K562 (cell line): ENCODE measurements around the gene LAMA2.

Experiments
- ATF6 ChIP-seq: sonication (generic); formaldehyde crosslinking; IDR thresholded peaks from 2 replicates; pipeline ENCODE4 v1.4.0; 2020; ENCODE audit warnings: mild to moderate bottlenecking, missing genetic modification reagents
- CBX3 ChIP-seq, 2 experiments: IDR thresholded peaks; 1 replicate in 1 of 2; 2 replicates in 1 of 2; pipeline ENCODE4 v1.6.1; 2012; ENCODE audit warnings: inconsistent platforms in 2 of 2, low read length in 2 of 2, borderline replicate concordance in 1 of 2, control low read depth in 1 of 2
- CREBBP ChIP-seq: IDR thresholded peaks from one replicate; pipeline ENCODE4 v1.6.1; 2012; ENCODE audit warnings: low read depth, mild to moderate bottlenecking, control low read depth, inconsistent platforms, low read length
- EZH2 ChIP-seq: IDR thresholded peaks from 2 replicates; pipeline ENCODE4 v1.6.1; 2012; ENCODE audit warnings: low read depth, mild to moderate bottlenecking, inconsistent platforms, low read length, borderline replicate concordance
- FOXP1 ChIP-seq: sonication (generic); formaldehyde crosslinking; IDR thresholded peaks from 2 replicates; pipeline ENCODE4 v1.8.0; 2022; ENCODE audit warnings: mild to moderate bottlenecking, missing genetic modification reagents
- MAZ ChIP-seq, 2 experiments: fragments of 450-650 bp in 1 of 2; sonication (generic) in 1 of 2; formaldehyde crosslinking; IDR thresholded peaks in 1 of 2; conservative IDR thresholded peaks in 1 of 2; 2 replicates each; pipeline versions ENCODE4 v1.4.0 to v1.5.0; 2020; ENCODE audit warnings: mild to moderate bottlenecking in 1 of 2, missing genetic modification reagents in 1 of 2
- TAF15 ChIP-seq: fragments of 200-400 bp; formaldehyde crosslinking; IDR thresholded peaks from 2 replicates; pipeline ENCODE4 v1.6.1; 2017; ENCODE audit warnings: mild to moderate bottlenecking, low read depth, low read length, moderate library complexity
- TCF3 ChIP-seq: sonication (generic); formaldehyde crosslinking; IDR thresholded peaks from 2 replicates; pipeline ENCODE4 v1.4.0; 2020; ENCODE audit warnings: mild to moderate bottlenecking, missing genetic modification reagents
- TF ChIP-seq, protein P1 (sequence below): fragments of 450-650 bp; IDR thresholded peaks from 2 replicates; pipeline ENCODE4 v1.6.1; 2016; ENCODE audit warnings: missing biosample characterization, missing genetic modification characterization
- TF ChIP-seq, protein P2 (sequence below): fragments of 250-450 bp; sonication (Bioruptor Pico); IDR thresholded peaks from 2 replicates; pipeline ENCODE4 v1.5.0; 2020; ENCODE audit warnings: mild to moderate bottlenecking
- TF ChIP-seq, protein P3 (sequence below), 3 experiments: IDR thresholded peaks in 2 of 3; conservative IDR thresholded peaks in 1 of 3; 2 replicates each; pipeline ENCODE4 v1.5.1; 2011 to 2012; ENCODE audit warnings: low read length in 3 of 3, mild to moderate bottlenecking in 3 of 3, control low read depth in 2 of 3, improper control_type of control experiment in 1 of 3, inconsistent platforms in 1 of 3, low read depth in 1 of 3, mixed read lengths in 1 of 3, moderate library complexity in 1 of 3; ENCODE audit not compliant: insufficient read depth in 2 of 3
- TF ChIP-seq, protein P4 (sequence below): sonication (generic); formaldehyde crosslinking; IDR thresholded peaks from 2 replicates; pipeline ENCODE4 v1.8.1; 2023; ENCODE audit warnings: mild to moderate bottlenecking, missing genetic modification reagents

- TF ChIP-seq, protein P1, sequence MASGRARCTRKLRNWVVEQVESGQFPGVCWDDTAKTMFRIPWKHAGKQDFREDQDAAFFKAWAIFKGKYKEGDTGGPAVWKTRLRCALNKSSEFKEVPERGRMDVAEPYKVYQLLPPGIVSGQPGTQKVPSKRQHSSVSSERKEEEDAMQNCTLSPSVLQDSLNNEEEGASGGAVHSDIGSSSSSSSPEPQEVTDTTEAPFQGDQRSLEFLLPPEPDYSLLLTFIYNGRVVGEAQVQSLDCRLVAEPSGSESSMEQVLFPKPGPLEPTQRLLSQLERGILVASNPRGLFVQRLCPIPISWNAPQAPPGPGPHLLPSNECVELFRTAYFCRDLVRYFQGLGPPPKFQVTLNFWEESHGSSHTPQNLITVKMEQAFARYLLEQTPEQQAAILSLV = no peak
- no peak for TF ChIP-seq TAF15
- TF ChIP-seq, protein P2, sequence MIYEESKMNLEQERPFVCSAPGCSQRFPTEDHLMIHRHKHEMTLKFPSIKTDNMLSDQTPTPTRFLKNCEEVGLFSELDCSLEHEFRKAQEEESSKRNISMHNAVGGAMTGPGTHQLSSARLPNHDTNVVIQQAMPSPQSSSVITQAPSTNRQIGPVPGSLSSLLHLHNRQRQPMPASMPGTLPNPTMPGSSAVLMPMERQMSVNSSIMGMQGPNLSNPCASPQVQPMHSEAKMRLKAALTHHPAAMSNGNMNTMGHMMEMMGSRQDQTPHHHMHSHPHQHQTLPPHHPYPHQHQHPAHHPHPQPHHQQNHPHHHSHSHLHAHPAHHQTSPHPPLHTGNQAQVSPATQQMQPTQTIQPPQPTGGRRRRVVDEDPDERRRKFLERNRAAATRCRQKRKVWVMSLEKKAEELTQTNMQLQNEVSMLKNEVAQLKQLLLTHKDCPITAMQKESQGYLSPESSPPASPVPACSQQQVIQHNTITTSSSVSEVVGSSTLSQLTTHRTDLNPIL (CRISPR knock-in tag) = no peak
- TF ChIP-seq, protein P3, sequence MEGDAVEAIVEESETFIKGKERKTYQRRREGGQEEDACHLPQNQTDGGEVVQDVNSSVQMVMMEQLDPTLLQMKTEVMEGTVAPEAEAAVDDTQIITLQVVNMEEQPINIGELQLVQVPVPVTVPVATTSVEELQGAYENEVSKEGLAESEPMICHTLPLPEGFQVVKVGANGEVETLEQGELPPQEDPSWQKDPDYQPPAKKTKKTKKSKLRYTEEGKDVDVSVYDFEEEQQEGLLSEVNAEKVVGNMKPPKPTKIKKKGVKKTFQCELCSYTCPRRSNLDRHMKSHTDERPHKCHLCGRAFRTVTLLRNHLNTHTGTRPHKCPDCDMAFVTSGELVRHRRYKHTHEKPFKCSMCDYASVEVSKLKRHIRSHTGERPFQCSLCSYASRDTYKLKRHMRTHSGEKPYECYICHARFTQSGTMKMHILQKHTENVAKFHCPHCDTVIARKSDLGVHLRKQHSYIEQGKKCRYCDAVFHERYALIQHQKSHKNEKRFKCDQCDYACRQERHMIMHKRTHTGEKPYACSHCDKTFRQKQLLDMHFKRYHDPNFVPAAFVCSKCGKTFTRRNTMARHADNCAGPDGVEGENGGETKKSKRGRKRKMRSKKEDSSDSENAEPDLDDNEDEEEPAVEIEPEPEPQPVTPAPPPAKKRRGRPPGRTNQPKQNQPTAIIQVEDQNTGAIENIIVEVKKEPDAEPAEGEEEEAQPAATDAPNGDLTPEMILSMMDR (IDR thresholded peaks at IDR 0.05 in 2 of 3, conservative IDR thresholded peaks at IDR 0.05 in 1 of 3; ENCODE audit: insufficient read depth in 2 of 3, low read depth in 1 of 3, low read length in 3 of 3) = no peak
- TF ChIP-seq, protein P4, sequence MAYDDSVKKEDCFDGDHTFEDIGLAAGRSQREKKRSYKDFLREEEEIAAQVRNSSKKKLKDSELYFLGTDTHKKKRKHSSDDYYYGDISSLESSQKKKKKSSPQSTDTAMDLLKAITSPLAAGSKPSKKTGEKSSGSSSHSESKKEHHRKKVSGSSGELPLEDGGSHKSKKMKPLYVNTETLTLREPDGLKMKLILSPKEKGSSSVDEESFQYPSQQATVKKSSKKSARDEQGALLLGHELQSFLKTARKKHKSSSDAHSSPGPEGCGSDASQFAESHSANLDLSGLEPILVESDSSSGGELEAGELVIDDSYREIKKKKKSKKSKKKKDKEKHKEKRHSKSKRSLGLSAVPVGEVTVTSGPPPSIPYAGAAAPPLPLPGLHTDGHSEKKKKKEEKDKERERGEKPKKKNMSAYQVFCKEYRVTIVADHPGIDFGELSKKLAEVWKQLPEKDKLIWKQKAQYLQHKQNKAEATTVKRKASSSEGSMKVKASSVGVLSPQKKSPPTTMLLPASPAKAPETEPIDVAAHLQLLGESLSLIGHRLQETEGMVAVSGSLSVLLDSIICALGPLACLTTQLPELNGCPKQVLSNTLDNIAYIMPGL = no peak
- TF ChIP-seq FOXP1 (CRISPR knock-in tag) = no peak
- no peak for TF ChIP-seq MAZ (CRISPR knock-in tag; conservative IDR thresholded peaks at IDR 0.05 in 1 of 2, IDR thresholded peaks at IDR 0.05 in 1 of 2)
- TF ChIP-seq CREBBP = no peak
- no peak for TF ChIP-seq CBX3 (IDR thresholded peaks at IDR 0.05; ENCODE audit: borderline replicate concordance in 1 of 2, low read length in 2 of 2)
- TF ChIP-seq ATF6 (CRISPR knock-in tag) = no peak
- no peak for TF ChIP-seq EZH2
- TF ChIP-seq TCF3 (CRISPR knock-in tag) = no peak
Measured at GRCh38 chr6:129191235-129191634, 308.3 kb downstream of the LAMA2 start.
